ENCODE data around the gene OSBPL9. TPM values are rescaled to one million over a fixed set of nuclear protein-coding genes. Genes with fewer than 3 reads are reported as not detected.
"Not testable (repeated sequence)": the region's sequence is repeated elsewhere in the genome, so short reads cannot be mapped to it uniquely, and the experiment has no call there.

Gene OSBPL9
- total RNA-seq, 1 donor from 2014 or later: 63.7 TPM

GRCh38 chr1:51799372-51799771, 182.5 kb downstream of the OSBPL9 start:
- TF ChIP-seq, protein P1, sequence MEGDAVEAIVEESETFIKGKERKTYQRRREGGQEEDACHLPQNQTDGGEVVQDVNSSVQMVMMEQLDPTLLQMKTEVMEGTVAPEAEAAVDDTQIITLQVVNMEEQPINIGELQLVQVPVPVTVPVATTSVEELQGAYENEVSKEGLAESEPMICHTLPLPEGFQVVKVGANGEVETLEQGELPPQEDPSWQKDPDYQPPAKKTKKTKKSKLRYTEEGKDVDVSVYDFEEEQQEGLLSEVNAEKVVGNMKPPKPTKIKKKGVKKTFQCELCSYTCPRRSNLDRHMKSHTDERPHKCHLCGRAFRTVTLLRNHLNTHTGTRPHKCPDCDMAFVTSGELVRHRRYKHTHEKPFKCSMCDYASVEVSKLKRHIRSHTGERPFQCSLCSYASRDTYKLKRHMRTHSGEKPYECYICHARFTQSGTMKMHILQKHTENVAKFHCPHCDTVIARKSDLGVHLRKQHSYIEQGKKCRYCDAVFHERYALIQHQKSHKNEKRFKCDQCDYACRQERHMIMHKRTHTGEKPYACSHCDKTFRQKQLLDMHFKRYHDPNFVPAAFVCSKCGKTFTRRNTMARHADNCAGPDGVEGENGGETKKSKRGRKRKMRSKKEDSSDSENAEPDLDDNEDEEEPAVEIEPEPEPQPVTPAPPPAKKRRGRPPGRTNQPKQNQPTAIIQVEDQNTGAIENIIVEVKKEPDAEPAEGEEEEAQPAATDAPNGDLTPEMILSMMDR (IDR thresholded peaks at IDR 0.05): no peak
- ChIA-PET CTCF (interaction anchor here (1.0 kb wide), 1 partner anchor 30 kb away, joined by 3 read pairs; no protein-coding TSS in a partner anchor), POLR2A (interaction anchor here (0.6 kb wide), 1 partner anchor 25 kb away, joined by 3 read pairs; no protein-coding TSS in a partner anchor)
- ATAC-seq (ENCODE audit: low read depth) (peak; percentile 45), DNase-seq (no peak)
- no peak overlapping the region for H3K4me3 Mint-ChIP-seq
- intact Hi-C loops (cut with micrococcal nuclease): loop anchor here (5.0 kb wide), 1 partner anchor 78 kb away; the partner anchor contains the start of gene NRDC
- H3K27me3 Mint-ChIP-seq: no peaks in the 10 kb centered on the region
- no peaks in the 10 kb centered on the region for H3K9me3 Mint-ChIP-seq
- peaks cover 69% of the 10 kb centered on the region for H3K36me3 Mint-ChIP-seq (ENCODE audit: low read depth)
- H3K27ac Mint-ChIP-seq: no peak overlapping the region
- peaks cover 20% of the 10 kb centered on the region for H3K4me1 Mint-ChIP-seq

DNA sequence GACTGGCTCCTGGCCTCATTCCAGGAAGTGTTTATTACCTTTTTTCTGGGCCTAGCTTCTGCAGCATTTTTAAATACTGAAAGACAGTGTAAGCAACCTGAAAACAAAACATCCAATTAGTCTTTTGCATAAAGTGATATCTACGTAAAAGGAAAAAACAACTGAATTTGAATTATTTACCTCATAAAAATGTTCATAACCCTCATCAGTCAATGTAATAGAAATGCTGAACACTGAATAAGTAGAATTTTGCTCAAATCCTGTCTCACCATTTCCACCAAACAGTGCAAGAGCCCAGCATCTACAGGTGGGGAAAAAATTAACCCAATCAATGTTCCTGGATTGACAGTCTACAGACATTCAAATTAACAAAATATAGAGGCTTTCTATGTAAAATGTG, 197.6 kb downstream of the OSBPL9 start:
- Mint-ChIP-seq H3K36me3 (ENCODE audit: low read depth) (peaks cover 67% of the 10 kb centered on the region), H3K4me3 (no peak overlapping the region), H3K9me3 (no peaks in the 10 kb centered on the region), H3K27ac (no peak overlapping the region), H3K27me3 (no peaks in the 10 kb centered on the region), H3K4me1 (peaks cover 7% of the 10 kb centered on the region)
- ChIA-PET CTCF (no interaction called here), POLR2A (no interaction called here)
- TF ChIP-seq, protein P1 (IDR thresholded peaks at IDR 0.05): no peak
- no peak for DNase-seq
- intact Hi-C loops (cut with micrococcal nuclease): no loop called here
- no peak for ATAC-seq (ENCODE audit: low read depth)

- POLR2A ChIA-PET: no interaction called here
- CTCF ChIA-PET: no interaction called here
Measured at GRCh38 chr1:51818487-51818886, 201.6 kb downstream of the OSBPL9 start.

DNA sequence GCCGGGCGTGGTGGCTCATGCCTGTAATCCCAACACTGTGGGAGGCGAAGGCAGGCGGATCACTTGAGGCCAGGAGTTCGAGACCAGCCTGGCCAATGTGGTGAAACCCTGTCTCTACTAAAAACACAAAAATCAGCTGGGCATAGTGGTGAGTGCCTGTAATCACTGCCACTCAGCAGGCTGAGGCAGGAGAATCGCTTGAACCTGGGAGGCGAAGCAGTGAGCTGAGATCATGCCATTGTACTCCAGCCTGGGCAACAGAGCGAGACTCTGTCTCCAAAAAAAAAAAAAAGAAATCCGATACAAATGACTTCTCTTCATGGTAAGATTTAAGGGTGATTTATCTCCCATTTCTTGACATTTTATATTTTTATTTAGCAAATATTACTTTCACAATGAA, 202.1 kb downstream of the OSBPL9 start:
- ATAC-seq (ENCODE audit: low read depth); H3K27me3 Mint-ChIP-seq; DNase-seq; POLR2A ChIA-PET; H3K27ac Mint-ChIP-seq; CTCF ChIA-PET; H3K4me1 Mint-ChIP-seq; H3K9me3 Mint-ChIP-seq; H3K4me3 Mint-ChIP-seq: not testable (repeated sequence)
- H3K36me3 Mint-ChIP-seq (ENCODE audit: low read depth): peaks cover 65% of the 10 kb centered on the region
- intact Hi-C loops (cut with micrococcal nuclease): loop anchor here (5.0 kb wide), 1 partner anchor 58 kb away; the partner anchor contains the start of gene NRDC

More at GRCh38 chr1:51818487-51818886, 201.6 kb downstream of the OSBPL9 start:
- TF ChIP-seq, protein P1 (IDR thresholded peaks at IDR 0.05): no peak
- Mint-ChIP-seq H3K4me1 (peaks cover 7% of the 10 kb centered on the region), H3K4me3 (no peak overlapping the region), H3K9me3 (no peaks in the 10 kb centered on the region), H3K27me3 (no peaks in the 10 kb centered on the region), H3K27ac (no peak overlapping the region), H3K36me3 (ENCODE audit: low read depth) (peaks cover 70% of the 10 kb centered on the region)
- no peak for ATAC-seq (ENCODE audit: low read depth)
- no peak for DNase-seq
- intact Hi-C loops (cut with micrococcal nuclease): loop anchor here (5.0 kb wide), 1 partner anchor 59 kb away; the partner anchor contains the start of gene NRDC

DNA sequence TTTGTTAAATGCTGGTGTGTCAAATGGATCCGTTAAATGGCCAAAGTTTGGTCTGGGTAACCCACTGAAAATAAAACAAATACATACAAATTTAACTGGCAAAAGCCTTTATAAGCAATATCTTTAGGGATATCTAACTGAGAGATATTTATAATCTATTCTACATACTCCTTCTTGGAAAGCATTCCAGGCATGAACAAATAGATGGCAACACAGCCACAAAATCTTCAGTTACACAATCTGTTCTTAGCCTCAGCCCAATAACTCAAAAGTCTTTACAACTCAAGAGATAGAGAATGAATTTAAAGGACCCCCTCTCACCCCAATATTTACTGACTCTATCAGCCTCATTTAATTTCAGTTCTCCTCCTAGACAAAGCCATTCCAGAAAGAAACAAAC, 202.9 kb downstream of the OSBPL9 start:
- CTCF ChIA-PET: no interaction called here
- intact Hi-C loops (cut with micrococcal nuclease): loop anchor here (5.0 kb wide), 1 partner anchor 57 kb away; the partner anchor contains the start of gene NRDC
- ATAC-seq (ENCODE audit: low read depth): no peak
- DNase-seq: no peak
- Mint-ChIP-seq H3K4me3 (no peak overlapping the region), H3K27ac (no peak overlapping the region), H3K4me1 (no peaks in the 10 kb centered on the region), H3K27me3 (no peaks in the 10 kb centered on the region), H3K36me3 (ENCODE audit: low read depth) (peaks cover 63% of the 10 kb centered on the region), H3K9me3 (no peaks in the 10 kb centered on the region)
- TF ChIP-seq, protein P1 (IDR thresholded peaks at IDR 0.05): no peak
- POLR2A ChIA-PET: no interaction called here

DNA sequence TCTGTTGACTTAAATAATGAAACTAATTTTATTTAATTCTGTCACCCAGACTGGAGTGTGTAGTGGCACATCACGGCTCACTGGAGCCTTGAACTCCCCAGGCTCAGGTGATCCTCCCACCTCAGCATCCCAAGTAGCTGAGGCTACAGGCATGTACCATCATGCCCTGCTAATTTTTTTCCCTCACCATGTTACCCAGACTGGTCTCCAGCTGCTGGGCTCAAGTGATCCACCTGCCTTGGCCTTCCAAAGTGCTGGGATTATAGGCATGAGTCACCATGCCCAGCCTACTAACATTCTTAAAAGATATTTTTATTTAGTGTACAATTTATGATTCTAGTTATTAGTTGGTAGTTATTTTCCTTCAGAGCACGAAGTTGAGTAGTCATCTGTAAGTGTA, 212.2 kb downstream of the OSBPL9 start:
- intact Hi-C loops (cut with micrococcal nuclease): no loop called here
- TF ChIP-seq, protein P1 (IDR thresholded peaks at IDR 0.05): no peak
- POLR2A ChIA-PET: no interaction called here
- Mint-ChIP-seq H3K9me3 (no peaks in the 10 kb centered on the region), H3K27me3 (no peaks in the 10 kb centered on the region), H3K36me3 (ENCODE audit: low read depth) (peaks cover 61% of the 10 kb centered on the region), H3K4me3 (no peak overlapping the region), H3K4me1 (no peaks in the 10 kb centered on the region), H3K27ac (no peak overlapping the region)
- no peak for ATAC-seq (ENCODE audit: low read depth)
- CTCF ChIA-PET: no interaction called here
- DNase-seq: no peak
